GM19324 (cell line): ENCODE measurements around the gene RPL7L1.
A peak's percentile ranks its signal among the peaks of the same experiment; 100 is the strongest.
"Not testable (repeated sequence)": the region's sequence is repeated elsewhere in the genome, so short reads cannot be mapped to it uniquely, and the experiment has no call there.

ENCODE experiments used
- ATAC-seq: cut with Tn5 transposase; IDR thresholded peaks from one replicate; pipeline ENCODE4 v1.9.1; 2021; ENCODE audit warnings: mild to moderate bottlenecking, moderate library complexity; ENCODE audit not compliant: unreplicated experiment, low FRiP score

RPL7L1 gene

DNA sequence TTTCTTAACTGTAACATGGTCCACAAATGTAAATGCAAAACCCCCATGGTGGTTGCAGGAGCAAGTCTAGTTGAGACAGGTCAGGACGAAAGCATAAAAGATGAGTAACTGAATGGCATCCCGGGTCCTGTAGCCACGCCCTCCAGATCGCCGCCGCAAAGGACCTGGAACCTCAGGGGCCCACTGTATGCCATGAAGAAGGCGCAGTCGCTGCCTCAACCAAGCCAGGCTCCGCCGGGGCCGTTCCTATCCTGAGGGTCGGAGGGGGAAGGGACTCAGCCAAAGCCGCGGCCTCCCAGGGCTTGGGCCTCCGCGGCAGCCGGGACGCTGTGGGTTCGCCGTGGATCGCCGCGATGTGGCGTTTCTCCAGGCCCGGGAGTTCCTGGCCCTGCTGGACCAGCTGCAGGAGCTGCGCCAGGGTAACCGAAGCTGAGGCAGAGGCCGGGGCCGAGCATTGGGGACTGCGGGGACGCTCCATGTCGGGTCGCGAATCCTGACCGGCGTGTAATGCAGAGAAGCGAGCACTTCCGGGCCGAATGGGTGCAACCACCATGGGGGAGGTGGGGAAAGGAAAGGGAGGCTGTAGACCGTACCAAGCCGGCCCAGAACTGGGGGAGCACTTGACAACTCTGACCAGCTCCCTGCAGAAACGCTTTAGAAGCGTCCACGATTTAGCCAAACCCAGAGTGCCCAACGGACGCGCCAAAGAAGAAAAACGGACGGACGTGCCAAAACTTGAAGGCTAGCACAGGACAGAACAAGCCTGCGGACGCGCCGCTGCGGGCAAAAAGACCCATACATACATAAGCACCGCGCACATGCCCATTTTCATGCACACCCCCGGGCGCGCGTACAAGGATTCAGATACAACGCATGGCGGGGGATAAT is 11.1 kb downstream of the RPL7L1 start:
- peak; percentile 92 for ATAC-seq

DNA sequence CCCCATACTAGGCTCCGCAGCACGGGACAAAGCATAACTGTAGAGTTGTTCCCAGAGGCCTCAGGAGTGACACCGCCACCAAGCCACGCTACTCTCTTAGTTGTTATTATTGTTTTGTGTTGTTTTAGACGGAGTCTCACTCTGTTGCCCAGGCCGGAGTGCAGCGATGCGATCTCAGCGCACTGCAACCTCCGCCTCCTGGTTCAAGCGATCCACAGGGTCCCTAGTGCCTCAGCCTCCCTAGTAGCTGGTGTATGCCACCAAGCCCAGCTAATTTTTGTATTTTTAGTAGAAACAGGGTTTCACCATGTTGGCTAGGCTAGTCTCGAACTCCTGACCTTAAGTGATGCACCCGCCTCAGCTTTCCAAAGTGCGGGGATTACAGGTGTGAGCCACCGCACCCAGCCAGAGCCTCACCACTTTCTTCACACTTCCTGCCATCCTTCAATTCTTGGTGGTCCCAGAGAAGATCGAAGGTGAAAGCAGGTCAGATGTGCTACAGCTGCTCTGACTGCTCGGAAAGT is 11.8 kb downstream of the RPL7L1 start:
- ATAC-seq: no peak

DNA sequence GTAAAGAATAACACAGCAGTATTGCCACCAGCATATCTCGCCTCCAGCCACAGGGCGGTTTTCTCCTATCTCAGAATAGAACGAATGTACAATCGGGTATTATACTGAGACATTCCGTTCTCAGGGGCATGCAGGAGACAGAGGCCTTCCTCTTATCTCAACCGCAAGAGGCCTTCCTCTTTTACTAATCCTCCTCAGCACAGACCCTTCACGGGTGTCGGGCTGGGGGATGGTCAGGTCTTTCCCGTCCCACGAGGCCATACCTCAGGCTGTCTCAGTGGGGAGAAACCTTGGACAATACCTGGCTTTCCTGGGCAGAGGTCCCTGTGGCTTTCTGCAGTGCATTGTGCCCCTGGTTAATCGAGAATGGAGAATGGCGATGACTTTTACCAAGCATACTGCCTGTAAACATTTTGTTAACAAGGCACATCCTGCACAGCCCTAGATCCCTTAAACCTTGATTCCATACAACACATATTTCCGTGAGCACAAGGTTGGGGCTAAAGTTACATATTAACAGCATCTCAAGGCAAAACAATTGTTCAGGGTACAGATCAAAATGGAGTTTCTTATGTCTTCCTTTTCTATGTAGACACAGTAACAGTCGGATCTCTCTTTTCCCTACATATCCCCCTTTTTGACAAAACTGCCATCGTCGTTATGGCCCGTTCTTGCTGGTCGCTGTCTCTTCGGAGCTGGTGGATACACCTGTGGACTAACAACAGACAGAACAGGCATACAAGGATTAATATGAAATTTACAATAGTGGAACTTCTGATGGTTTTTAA is 14.8 kb downstream of the RPL7L1 start:
- not testable (repeated sequence) for ATAC-seq

DNA sequence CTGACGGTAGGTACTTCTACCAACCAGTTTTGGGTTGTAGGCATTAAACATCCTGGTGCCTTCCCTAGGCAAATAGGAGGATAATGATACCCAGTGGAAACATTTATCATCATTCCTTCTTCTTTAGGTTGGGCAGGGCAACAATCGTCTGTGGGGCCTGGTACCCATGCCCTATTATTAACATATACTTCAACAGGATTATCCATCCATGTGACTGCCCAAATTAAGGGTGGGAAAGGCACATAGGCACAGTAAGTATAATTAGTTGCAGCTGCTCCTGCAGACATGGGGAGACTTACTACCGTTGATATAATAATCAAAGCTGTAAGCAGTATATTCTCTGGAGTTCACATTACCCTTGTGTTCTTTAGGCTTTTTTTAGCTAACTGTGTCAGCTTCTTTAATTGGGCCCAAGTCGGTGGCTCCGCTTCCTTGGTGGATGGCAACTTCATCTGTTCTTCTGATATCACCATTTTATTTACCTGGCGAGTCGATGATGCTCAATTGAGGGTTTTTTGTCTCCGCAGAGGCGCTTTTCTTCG is 16.8 kb downstream of the RPL7L1 start:
- no peak for ATAC-seq

DNA sequence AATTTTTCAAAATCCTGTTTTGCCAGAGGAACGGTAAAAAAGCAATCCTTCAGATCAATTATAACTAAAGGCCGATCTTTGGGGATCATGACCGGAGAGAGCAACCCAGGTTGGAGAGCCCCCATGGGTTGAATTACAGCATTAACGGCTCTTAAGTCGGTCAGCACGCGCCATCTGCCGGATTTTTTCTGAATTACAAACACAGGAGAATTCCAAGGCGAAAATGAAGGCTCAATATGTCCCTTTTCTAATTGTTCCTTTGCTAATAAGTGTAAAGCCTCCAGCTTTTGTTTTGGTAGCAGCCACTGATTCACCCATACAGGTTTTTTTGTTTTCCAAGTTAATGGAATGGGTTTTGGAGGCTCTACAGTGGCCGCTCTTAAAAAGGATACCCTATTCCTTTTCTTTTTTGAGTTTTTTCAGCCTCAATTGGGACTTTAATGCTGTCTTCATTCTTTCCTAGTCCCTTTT is 19.5 kb downstream of the RPL7L1 start:
- ATAC-seq: no peak

DNA sequence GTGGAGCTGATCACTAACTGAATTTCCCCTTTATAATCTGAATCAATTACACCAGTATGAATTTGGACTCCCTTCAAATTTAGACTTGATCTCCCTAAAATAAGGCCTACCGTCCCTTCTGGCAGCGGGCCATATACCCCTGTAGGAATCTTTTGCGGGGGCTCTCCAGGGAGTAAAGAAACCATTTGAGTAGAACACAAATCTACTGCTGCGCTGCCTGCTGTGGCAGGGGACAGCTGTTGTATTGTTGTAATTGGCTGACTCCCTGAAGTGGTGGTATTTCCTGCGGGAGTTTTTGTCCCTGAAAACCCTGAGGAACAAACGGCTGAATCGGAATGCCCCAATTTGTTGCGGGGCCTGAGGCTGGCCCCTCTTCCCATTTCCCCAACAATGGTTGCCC is 20.5 kb downstream of the RPL7L1 start:
- ATAC-seq: no peak

DNA sequence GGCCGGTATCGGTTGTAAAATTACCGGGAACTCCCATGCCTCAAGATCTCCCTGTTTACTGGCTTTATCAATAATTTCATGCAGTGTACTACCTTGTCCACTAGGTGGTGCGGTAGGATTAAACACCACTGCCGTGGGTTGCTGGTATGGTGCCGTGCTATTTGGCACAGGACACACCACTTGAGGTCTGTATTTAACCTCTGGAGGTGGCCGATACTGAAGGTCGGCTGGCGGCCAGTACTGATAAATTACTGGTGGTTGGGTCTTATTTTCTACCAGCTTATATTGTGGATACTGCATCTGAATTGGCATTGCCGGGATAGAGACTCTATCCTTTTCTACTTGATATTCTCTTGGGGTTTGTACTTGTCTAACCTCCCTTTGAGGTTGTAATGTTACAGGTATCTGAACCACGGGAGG is 22.1 kb downstream of the RPL7L1 start:
- ATAC-seq: no peak

DNA sequence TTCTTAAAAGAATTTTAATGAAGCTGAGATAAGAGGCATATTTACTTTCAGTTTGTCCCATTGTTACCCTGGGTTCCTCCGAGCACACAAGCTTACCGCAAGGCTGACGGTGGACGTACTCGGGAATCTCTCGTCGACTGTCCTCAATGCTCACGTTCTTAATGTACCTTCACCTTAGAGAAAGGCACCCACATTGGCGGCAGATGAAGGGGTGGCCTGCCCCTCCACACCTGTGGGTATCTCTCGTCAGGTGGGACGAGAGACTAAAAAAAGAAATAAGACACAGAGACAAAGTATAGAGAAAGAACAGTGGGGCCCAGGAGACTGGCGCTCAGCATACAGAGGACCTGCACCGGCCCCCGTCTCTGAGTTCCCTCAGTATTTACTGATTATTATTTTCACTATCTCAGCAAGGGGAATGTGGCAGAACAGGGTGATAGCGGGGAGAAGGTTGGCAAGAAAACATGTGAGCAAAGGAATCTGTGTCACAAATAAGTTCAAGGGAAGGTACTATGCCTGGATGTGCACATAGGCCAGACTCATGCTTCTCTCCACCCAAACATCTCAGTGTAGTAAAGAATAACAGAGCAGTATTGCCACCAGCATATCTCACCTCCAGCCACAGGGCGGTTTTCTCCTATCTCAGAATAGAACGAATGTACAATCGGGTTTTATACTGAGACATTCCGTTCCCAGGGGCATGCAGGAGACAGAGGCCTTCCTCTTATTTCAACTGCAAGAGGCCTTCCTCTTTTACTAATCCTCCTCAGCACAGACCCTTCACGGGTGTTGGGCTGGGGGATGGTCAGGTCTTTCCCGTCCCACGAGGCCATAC is 23.2 kb downstream of the RPL7L1 start:
- not testable (repeated sequence) for ATAC-seq

DNA sequence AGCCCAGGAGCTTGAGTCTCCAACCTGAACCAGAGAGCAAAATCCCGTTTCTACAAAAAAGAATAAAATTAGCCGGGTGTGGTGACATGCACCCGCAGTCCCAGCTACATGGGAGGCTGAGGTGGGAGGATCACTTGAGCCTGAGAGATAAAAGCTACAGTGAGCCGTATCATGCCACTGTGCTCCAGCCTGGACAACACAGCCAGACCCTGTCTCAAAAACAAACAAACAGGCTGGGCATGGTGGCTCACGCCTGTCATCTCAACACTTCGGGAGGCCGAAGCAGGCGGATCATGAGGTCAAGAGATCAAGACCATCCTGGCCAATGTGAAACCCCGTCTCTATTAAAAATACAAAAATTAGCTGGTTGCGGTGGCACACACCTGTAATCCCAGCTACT is 25.1 kb downstream of the RPL7L1 start:
- ATAC-seq: no peak

DNA sequence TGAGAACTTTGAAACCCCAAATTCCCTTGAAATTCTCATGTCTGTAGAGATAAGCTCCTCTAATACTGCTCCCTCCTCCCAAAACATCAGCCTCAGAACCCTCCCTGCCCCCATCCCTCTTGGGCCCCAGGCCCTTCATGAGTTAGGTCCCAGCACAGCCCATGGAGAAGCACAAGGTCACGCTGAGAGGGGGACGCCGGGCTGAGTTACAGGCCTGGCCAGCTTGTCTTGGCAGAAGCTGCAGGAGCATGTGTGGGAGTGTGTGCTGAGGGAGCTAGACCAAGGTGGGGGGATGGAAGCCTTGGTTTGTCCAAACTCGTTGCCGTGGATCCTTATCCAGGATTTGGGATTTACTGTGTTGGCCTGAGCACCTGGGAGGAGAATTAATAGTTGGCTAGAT is 27.9 kb downstream of the RPL7L1 start:
- no peak for ATAC-seq

DNA sequence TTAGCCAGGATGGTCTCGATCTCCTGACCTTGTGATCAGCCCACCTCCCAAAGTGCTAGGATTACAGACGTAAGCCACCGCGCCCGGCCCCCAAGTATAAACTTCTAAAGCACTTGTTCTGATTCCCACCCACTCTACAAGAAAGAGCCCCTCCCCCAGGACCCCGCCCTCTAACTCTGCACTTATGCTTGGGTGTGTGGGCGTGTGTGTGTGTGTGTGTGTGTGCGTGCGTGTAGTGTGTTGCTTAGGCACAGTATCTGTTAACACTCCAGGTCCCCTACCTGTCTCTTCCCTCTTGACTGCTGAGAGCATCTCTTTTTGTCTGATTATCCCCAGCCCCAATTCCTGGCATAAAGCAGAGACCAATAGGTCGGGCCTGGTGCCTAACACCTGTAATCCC is 30.4 kb downstream of the RPL7L1 start:
- no peak for ATAC-seq

DNA sequence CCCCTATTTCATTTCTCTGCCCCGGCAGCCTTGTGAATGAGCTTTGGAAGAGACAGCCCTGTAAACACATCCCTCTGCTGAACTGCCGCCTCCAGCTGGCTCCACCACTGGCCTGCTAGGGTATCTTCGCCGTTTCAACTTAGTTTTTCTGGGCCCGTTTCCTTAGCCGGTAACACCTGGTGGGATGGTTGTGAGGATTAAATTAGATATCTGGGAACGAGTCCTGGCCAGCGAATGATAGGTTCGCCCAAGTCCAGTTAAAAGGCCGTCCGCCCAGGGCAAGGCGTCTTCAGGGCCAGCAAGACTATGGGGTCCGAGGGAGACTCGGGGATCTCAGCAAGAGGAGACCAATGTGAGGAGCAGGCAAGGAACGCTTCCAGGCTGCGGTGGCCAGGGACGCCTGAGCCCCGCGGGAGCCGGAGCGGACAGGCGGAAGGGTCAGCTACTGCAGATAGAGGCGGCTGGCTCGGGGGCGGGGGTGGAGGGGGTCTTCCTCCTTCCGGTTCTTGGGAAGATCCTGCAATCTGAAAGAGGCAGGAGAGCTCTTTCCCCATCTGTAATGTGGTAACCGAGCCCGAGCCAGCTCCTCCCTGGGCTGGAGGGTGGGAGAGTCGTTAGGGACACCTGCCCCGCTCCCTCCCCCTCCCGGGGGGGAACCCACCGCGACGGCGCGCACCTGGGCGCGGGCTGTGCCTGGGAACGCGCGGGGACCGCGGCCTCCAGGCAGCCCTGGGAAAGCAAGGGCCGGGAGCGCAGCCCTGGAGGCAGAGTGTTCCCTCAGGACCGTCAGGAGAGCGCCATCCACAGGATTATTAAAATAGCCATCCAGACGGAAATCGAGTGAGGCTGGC is 32.0 kb downstream of the RPL7L1 start:
- no peak for ATAC-seq

DNA sequence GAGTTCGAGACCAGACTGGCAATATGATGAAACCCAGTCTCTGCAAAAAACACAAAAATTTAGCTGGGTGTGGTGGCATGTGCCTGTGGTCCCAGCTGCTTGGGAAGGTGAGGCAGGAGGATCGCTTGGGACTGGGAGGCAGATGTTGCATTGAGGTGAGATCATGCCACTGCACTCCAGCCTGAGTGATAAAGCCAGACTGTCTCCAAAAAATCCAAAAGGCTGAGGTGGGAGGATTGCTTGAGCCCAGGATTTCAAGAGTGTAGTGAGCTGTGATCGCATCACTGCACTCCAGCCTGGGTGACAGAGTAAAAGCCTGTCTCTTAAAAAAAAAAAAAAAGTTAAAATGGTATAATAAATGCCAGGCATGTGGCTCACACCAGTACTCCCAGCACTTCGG is 35.1 kb downstream of the RPL7L1 start:
- ATAC-seq: no peak

DNA sequence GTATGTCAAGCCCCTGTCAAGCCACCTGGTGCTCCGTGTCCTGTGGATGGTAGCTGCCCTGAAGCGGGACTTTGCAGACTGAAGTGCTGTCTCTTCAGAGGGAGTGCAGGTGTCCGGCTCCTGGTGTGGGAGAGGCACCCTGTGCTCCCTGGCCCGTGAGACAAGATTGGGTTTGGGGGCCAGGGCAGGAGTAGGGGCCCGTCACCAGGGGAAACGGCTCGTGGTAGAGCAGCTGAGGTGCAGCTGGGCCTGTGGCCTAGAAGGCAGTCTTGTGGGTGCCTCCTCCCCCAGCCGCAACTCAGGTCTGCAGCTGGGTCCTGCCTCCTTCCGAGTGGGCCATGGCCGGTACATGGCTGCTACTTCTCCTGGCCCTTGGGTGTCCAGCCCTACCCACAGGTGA is 36.3 kb downstream of the RPL7L1 start, which contains the start of gene PTCRA:
Gene PTCRA (plus strand): TSS at position 322 of the 400 bp plus-strand sequence. CDS start 17 bp downstream, at position 339.
- ATAC-seq: no peak

DNA sequence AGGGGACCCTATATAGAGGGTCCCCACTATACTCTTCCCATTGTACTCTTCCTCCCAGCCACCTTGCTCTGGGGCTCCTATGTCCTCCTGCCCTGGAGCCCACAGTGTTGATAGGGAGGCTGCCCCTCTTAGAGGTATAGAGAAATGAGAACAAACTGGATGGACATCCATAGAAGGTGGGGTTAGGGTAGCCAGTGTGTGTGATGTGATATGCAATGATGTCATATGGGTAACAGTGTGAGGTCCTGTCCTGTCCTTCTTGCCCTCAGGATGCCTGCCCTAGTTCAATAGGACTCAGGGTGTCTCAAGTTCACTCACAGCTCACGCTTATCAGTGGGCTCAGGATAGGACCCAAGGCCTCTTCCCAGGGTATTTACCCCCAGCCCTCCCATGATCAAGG is 36.9 kb downstream of the RPL7L1 start:
- ATAC-seq: no peak

DNA sequence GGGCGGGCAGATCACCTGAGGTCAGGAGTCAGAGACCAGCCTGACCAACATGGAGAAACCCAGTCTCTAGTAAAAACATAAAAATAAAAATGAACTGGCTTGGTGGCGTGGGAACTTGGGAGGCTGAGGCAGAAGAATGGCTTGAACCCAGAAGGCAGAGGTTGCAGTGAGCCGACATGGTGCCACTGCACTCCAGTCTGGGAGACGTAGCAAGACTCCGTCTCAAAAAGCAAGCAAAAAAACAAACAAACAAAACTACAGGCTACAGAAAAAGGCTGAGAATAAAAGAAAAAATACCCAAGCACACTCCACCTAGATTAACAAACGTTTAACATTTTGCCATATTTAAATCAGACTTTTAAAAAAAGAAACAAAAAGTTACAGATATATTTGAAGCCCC is 42.4 kb downstream of the RPL7L1 start:
- ATAC-seq: no peak

DNA sequence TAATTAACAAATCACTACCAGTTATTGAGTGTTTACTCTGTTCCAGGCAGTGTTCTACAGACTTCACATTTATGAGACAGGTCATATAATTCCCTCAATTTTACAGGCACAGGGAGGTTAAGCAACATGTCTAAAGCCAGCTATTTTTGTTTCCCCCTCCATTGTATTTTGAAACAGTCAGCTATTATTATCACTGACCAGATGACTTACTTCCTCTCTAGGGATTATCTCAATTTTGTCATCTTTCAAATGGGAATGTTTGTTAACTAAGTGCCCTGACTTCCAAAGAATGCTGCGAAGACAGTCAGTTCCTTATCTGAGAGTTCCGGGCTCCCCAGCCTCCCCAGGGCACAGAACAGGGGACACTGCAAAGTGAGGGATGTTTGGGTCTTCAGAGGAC is 44.2 kb downstream of the RPL7L1 start:
- no peak for ATAC-seq

DNA sequence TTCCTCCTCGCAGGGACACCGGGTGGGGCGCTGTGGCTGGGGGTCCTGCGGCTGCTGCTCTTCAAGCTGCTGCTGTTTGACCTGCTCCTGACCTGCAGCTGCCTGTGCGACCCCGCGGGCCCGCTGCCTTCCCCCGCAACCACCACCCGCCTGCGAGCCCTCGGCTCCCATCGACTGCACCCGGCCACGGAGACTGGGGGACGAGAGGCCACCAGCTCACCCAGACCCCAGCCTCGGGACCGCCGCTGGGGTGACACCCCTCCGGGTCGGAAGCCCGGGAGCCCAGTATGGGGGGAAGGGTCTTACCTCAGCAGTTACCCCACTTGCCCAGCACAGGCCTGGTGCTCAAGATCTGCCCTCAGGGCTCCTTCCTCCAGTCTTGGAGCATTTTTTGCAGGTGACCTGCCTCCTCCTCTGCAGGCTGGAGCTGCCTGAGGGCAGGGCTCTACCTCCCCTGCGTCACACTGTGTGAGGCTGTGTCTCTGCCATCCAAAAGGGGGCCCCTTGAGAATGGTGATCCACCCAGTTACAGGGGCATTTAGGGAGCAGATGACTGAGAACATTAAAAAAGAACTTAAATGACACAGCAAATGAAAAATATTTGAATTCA is 45.9 kb downstream of the RPL7L1 start:
- no peak for ATAC-seq
